Panc1 (cell line): ENCODE measurements around the gene SDCBP2. TPM values are rescaled to one million over a fixed set of nuclear protein-coding genes. Genes with fewer than 3 reads are reported as not detected.

Experiments used
- ATAC-seq: fragments of 200-7000 bp; cut with Tn5 transposase; 2 replicates; pipeline ENCODE4 v1.9.1; 2020; ENCODE audit warnings: mild to moderate bottlenecking, moderate library complexity
- BruUV-seq: library from RNA; stranded (reverse); fragments of 400-500 nt; replicated peaks from 2 replicates; lab custom pipeline; 2021; lab: Mats Ljungman, UMichigan
- CTCF ChIA-PET: fragments of 300-600 bp; sonication (Branson Sonifier 250); formaldehyde crosslinking; loops from one replicate; lab custom pipeline; 2022; ENCODE audit warnings: antibody characterized with exemption; lab: Charles Lee
- POLR2A ChIA-PET: fragments of 300-600 bp; sonication (Branson Sonifier 250); formaldehyde crosslinking; loops from one replicate; lab custom pipeline; 2022; ENCODE audit warnings: antibody characterized with exemption; lab: Charles Lee
- DNase-seq: peaks from one replicate; pipeline ENCODE4 v3.0.0-alpha.2; 2010; ENCODE audit warnings: low read depth, low spot score
- H3K27ac ChIP-seq: 2 replicates; pipeline ENCODE4 v1.5.1; 2011; ENCODE audit warnings: mild to moderate bottlenecking, low read length, inconsistent platforms
- H3K27me3 ChIP-seq: fragments of 200-500 bp; sonication (Bioruptor generic); 2 replicates; pipeline ENCODE4 v1.6.0; 2014; ENCODE audit warnings: low read length, inconsistent platforms; ENCODE audit not compliant: control insufficient read depth, insufficient read depth
- H3K36me3 ChIP-seq: fragments of 200-500 bp; sonication (Bioruptor generic); 2 replicates; pipeline ENCODE4 v1.5.1; 2014; ENCODE audit warnings: inconsistent platforms, mild to moderate bottlenecking, low read length, moderate library complexity; ENCODE audit not compliant: control insufficient read depth, insufficient read depth
- H3K4me1 ChIP-seq: 2 replicates; pipeline ENCODE4 v1.5.1; 2011; ENCODE audit warnings: inconsistent platforms, mild to moderate bottlenecking, low read length, moderate library complexity; ENCODE audit not compliant: control insufficient read depth, insufficient read depth
- H3K4me3 ChIP-seq, 2 experiments: 2 replicates each; pipeline ENCODE4 v1.5.1; 2011 to 2012; ENCODE audit warnings: low read depth in 2 of 2, low read length in 2 of 2, mild to moderate bottlenecking in 2 of 2, inconsistent platforms in 1 of 2, moderate library complexity in 1 of 2
- H3K9me3 ChIP-seq: fragments of 200-500 bp; sonication (Bioruptor generic); 2 replicates; pipeline ENCODE4 v1.5.1; 2014; ENCODE audit warnings: low read depth, mild to moderate bottlenecking, inconsistent platforms, low read length, moderate library complexity; ENCODE audit not compliant: control insufficient read depth, insufficient read depth
- CTCF ChIP-seq: fragments of 450-650 bp; IDR thresholded peaks from 2 replicates; pipeline ENCODE4 v1.5.1; 2017; ENCODE audit warnings: mild to moderate bottlenecking
- POLR2AphosphoS5 ChIP-seq: IDR thresholded peaks from 2 replicates; pipeline ENCODE4 v1.6.1; 2012; ENCODE audit warnings: mild to moderate bottlenecking, low read depth, low read length, moderate library complexity
- REST ChIP-seq, 2 experiments: IDR thresholded peaks; 2 replicates each; pipeline ENCODE4 v1.6.1; 2011 to 2012; ENCODE audit warnings: low read depth in 2 of 2, control low read depth in 1 of 2, low read length in 1 of 2, mild to moderate bottlenecking in 1 of 2, moderate library complexity in 1 of 2; ENCODE audit not compliant: insufficient read depth in 1 of 2
- SIN3A ChIP-seq: IDR thresholded peaks from 2 replicates; pipeline ENCODE4 v1.6.1; 2012; ENCODE audit warnings: low read depth, mild to moderate bottlenecking, low read length, moderate library complexity, borderline replicate concordance; ENCODE audit not compliant: insufficient read depth
- TCF7L2 ChIP-seq: IDR thresholded peaks from 2 replicates; pipeline ENCODE4 v1.6.1; 2011; ENCODE audit warnings: mild to moderate bottlenecking, low read depth, low read length, inconsistent platforms
- in situ Hi-C: cut with HindIII; loops from 2 replicates; pipeline ENCODE4 v1.10.0; 2016; ENCODE audit warnings: low sequenced_read_pairs, low pct_unique_long_range_greater_than_20kb
- intact Hi-C: fragments of 100-400 bp; cut with micrococcal nuclease; formaldehyde crosslinking; loops from one replicate; pipeline ENCODE4 v1.10.0; 2022; ENCODE audit not compliant: unreplicated experiment
- total RNA-seq: library from RNA; stranded (reverse); gene quantifications from one replicate; pipeline ENCODE4 v1.2.1, GENCODE V29; 2021; ENCODE audit not compliant: unreplicated experiment

SDCBP2 gene
- total RNA-seq, 1 experiment from 2014 or later = 1.8 TPM

GRCh38 chr20:1346315-1346969, 17.5 kb upstream of the SDCBP2 start:
- CTCF ChIA-PET = no interaction called here

GRCh38 chr20:1345756-1346093, 16.8 kb upstream of the SDCBP2 start:
- no peaks in the 10 kb centered on the region for H3K27me3 ChIP-seq
- H3K27ac ChIP-seq = no peak overlapping the region
- peaks cover 14% of the 10 kb centered on the region for H3K4me1 ChIP-seq
- H3K4me3 ChIP-seq = no peak overlapping the region
- TF ChIP-seq REST (IDR thresholded peaks at IDR 0.05; ENCODE audit: insufficient read depth in 1 of 2, low read depth in 2 of 2, low read length in 1 of 2) (no peak), POLR2AphosphoS5 (no peak), TCF7L2 (no peak), SIN3A (no peak), CTCF (no peak)
- DNase-seq = no peak
- ChIA-PET CTCF (no interaction called here), POLR2A (no interaction called here)
- peaks cover 14% of the 10 kb centered on the region for H3K9me3 ChIP-seq
- H3K36me3 ChIP-seq = no peaks in the 10 kb centered on the region
- no TSS peak for BruUV-seq
- in situ Hi-C loops = no loop called here
- intact Hi-C loops = no loop called here
- ATAC-seq = no peak

More at GRCh38 chr20:1346315-1346969, 17.5 kb upstream of the SDCBP2 start:
- BruUV-seq = no TSS peak
- no peak overlapping the region for H3K4me3 ChIP-seq
- intact Hi-C loops (no loop called here), in situ Hi-C loops (no loop called here)
- peaks cover 14% of the 10 kb centered on the region for H3K4me1 ChIP-seq
- POLR2A ChIA-PET = no interaction called here
- DNase-seq (no peak), ATAC-seq (no peak)
- H3K36me3 ChIP-seq = no peaks in the 10 kb centered on the region
- no peak overlapping the region for H3K27ac ChIP-seq
- peaks cover 14% of the 10 kb centered on the region for H3K9me3 ChIP-seq
- H3K27me3 ChIP-seq = no peaks in the 10 kb centered on the region
- no peak for TF ChIP-seq SIN3A
- TF ChIP-seq POLR2AphosphoS5 = no peak
- TF ChIP-seq CTCF = no peak
- TF ChIP-seq TCF7L2 = no peak
- TF ChIP-seq REST (IDR thresholded peaks at IDR 0.05; ENCODE audit: insufficient read depth in 1 of 2, low read depth in 2 of 2, low read length in 1 of 2) = no peak
